G401.6 (cell line): Measurements from ENCODE around the gene PCSK6.

ENCODE experiments used
- FAIRE-seq: peaks from 2 replicates; lab custom pipeline; 2012; peaks lifted over from hg19 to GRCh38; lab: Jason Lieb, UNC

PCSK6 gene

GRCh38 chr15:101325263-101326025 lies 164.1 kb downstream of the PCSK6 start:
- FAIRE-seq: no peak

- FAIRE-seq: no peak
These were observed 164.9 kb downstream of the PCSK6 start for GRCh38 chr15:101324524-101325177.

GRCh38 chr15:101323793-101324523 lies 165.5 kb downstream of the PCSK6 start:
- no peak for FAIRE-seq

GRCh38 chr15:101322854-101323477 lies 166.5 kb downstream of the PCSK6 start:
- no peak for FAIRE-seq

- FAIRE-seq: no peak
These were observed 167.4 kb downstream of the PCSK6 start for GRCh38 chr15:101322016-101322695.

- no peak for FAIRE-seq
These were observed 168.9 kb downstream of the PCSK6 start for GRCh38 chr15:101320501-101321052.

- no peak for FAIRE-seq
These were observed 170.7 kb downstream of the PCSK6 start for GRCh38 chr15:101318839-101319238.

GRCh38 chr15:101318147-101318819 lies 171.2 kb downstream of the PCSK6 start:
- FAIRE-seq: no peak

GRCh38 chr15:101317336-101317872 lies 172.1 kb downstream of the PCSK6 start:
- no peak for FAIRE-seq

GRCh38 chr15:101316529-101316928 lies 173.0 kb downstream of the PCSK6 start:
- no peak for FAIRE-seq

- no peak for FAIRE-seq
These were observed 173.8 kb downstream of the PCSK6 start for GRCh38 chr15:101315736-101316135.

GRCh38 chr15:101314336-101315125 lies 175.0 kb downstream of the PCSK6 start:
- no peak for FAIRE-seq

GRCh38 chr15:101313041-101313761 lies 176.3 kb downstream of the PCSK6 start:
- no peak for FAIRE-seq

- FAIRE-seq: no peak
These were observed 179.0 kb downstream of the PCSK6 start for GRCh38 chr15:101310508-101310907.

- no peak for FAIRE-seq
These were observed 179.4 kb downstream of the PCSK6 start for GRCh38 chr15:101310161-101310480.

- FAIRE-seq: no peak
These were observed 179.9 kb downstream of the PCSK6 start for GRCh38 chr15:101309436-101310160.

- no peak for FAIRE-seq
These were observed 180.7 kb downstream of the PCSK6 start for GRCh38 chr15:101308604-101309435.
